HS-27A (cell line): ENCODE measurements around the gene SLC1A2.

Source experiments
- DNase-seq: peaks from one replicate; pipeline ENCODE4 v3.0.0-alpha.2; 2012; ENCODE audit warnings: low read depth, missing footprints

The SLC1A2 gene

GRCh38 chr11:35413598-35413997 is 5.8 kb downstream of the SLC1A2 start:
- DNase-seq, result no peak

- DNase-seq, result no peak
Observed at GRCh38 chr11:35412285-35412684, 7.1 kb downstream of the SLC1A2 start.

GRCh38 chr11:35407041-35407440 is 12.3 kb downstream of the SLC1A2 start:
- DNase-seq, result no peak

- DNase-seq, result peak; percentile 38
Observed at GRCh38 chr11:35404388-35404775, 15.0 kb downstream of the SLC1A2 start.

GRCh38 chr11:35403765-35404387 is 15.5 kb downstream of the SLC1A2 start:
- no peak for DNase-seq

GRCh38 chr11:35402751-35403660 is 16.4 kb downstream of the SLC1A2 start:
- no peak for DNase-seq

- no peak for DNase-seq
Observed at GRCh38 chr11:35398881-35399280, 20.5 kb downstream of the SLC1A2 start.

- DNase-seq, result no peak
Observed at GRCh38 chr11:35394941-35395340, 24.4 kb downstream of the SLC1A2 start.

GRCh38 chr11:35393098-35393497 is 26.3 kb downstream of the SLC1A2 start:
- DNase-seq, result no peak

- peak; percentile 46 for DNase-seq
Observed at GRCh38 chr11:35391922-35392688, 27.3 kb downstream of the SLC1A2 start.

GRCh38 chr11:35390737-35391682 is 28.3 kb downstream of the SLC1A2 start:
- DNase-seq, result no peak

GRCh38 chr11:35389897-35390465 is 29.4 kb downstream of the SLC1A2 start:
- DNase-seq, result no peak

- no peak for DNase-seq
Observed at GRCh38 chr11:35389112-35389511, 30.2 kb downstream of the SLC1A2 start.

GRCh38 chr11:35388061-35388460 is 31.3 kb downstream of the SLC1A2 start:
- no peak for DNase-seq

- no peak for DNase-seq
Observed at GRCh38 chr11:35387111-35387982, 32.0 kb downstream of the SLC1A2 start.

GRCh38 chr11:35383953-35384352 is 35.4 kb downstream of the SLC1A2 start:
- no peak for DNase-seq

GRCh38 chr11:35381709-35382322 is 37.5 kb downstream of the SLC1A2 start:
- DNase-seq, result no peak

GRCh38 chr11:35380603-35381002 is 38.8 kb downstream of the SLC1A2 start:
- DNase-seq, result no peak

- DNase-seq, result no peak
Observed at GRCh38 chr11:35377262-35377661, 42.1 kb downstream of the SLC1A2 start.

- no peak for DNase-seq
Observed at GRCh38 chr11:35376613-35377012, 42.7 kb downstream of the SLC1A2 start.
